VCaP (cell line): ENCODE measurements around the gene GH1.
"Not testable (repeated sequence)": the region's sequence is repeated elsewhere in the genome, so short reads cannot be mapped to it uniquely, and the experiment has no call there.

Experiments used
- H3K27ac ChIP-seq: fragments of 450-650 bp; 2 replicates; pipeline ENCODE4 v1.5.1; 2017
- TF ChIP-seq, protein P1 (sequence below): fragments of 450-650 bp; conservative IDR thresholded peaks from 2 replicates; pipeline ENCODE4 v1.5.1; 2017; ENCODE audit warnings: mild to moderate bottlenecking, moderate library complexity

Gene GH1

DNA sequence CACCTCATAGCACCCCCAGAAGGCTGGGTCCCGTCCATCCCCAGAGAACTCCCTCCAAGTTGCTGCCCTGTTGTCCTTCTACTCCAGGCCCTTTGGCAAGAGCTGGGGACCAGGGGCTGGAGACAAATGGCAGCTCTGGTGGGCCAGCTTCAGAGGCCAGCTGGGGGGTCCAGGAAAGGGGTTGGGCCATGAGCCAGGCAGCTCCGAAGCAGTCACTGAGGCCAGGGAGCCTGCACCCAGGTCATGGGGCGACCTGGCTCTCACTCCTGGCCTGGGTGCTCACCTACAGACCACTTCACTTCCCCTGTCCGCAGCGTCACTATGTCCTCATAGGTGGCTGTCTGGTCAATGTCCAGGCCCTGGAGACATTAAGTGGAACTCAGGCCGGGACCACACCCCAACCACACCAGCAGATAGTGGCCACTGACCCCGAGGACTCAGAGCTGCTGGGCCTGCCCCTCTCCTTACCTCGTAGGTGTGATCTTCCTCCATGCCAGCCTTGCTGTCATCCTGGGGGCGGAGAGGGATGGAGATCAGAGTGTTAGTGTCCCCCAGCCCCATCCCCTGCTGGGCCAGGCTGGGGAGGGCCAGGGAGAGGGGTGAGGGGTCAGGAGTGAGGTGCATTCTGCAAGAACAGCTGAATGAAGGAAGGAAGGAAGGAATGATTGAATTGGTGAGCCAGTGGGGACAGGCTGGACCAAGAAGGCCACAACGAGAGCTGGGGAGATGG, 10.5 kb upstream of the GH1 start:
- TF ChIP-seq, protein P1, sequence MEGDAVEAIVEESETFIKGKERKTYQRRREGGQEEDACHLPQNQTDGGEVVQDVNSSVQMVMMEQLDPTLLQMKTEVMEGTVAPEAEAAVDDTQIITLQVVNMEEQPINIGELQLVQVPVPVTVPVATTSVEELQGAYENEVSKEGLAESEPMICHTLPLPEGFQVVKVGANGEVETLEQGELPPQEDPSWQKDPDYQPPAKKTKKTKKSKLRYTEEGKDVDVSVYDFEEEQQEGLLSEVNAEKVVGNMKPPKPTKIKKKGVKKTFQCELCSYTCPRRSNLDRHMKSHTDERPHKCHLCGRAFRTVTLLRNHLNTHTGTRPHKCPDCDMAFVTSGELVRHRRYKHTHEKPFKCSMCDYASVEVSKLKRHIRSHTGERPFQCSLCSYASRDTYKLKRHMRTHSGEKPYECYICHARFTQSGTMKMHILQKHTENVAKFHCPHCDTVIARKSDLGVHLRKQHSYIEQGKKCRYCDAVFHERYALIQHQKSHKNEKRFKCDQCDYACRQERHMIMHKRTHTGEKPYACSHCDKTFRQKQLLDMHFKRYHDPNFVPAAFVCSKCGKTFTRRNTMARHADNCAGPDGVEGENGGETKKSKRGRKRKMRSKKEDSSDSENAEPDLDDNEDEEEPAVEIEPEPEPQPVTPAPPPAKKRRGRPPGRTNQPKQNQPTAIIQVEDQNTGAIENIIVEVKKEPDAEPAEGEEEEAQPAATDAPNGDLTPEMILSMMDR: no peak
- H3K27ac ChIP-seq: no peak overlapping the region

GRCh38 chr17:63928172-63928666, 9.6 kb upstream of the GH1 start:
- TF ChIP-seq, protein P1: no peak
- H3K27ac ChIP-seq: no peak overlapping the region

DNA sequence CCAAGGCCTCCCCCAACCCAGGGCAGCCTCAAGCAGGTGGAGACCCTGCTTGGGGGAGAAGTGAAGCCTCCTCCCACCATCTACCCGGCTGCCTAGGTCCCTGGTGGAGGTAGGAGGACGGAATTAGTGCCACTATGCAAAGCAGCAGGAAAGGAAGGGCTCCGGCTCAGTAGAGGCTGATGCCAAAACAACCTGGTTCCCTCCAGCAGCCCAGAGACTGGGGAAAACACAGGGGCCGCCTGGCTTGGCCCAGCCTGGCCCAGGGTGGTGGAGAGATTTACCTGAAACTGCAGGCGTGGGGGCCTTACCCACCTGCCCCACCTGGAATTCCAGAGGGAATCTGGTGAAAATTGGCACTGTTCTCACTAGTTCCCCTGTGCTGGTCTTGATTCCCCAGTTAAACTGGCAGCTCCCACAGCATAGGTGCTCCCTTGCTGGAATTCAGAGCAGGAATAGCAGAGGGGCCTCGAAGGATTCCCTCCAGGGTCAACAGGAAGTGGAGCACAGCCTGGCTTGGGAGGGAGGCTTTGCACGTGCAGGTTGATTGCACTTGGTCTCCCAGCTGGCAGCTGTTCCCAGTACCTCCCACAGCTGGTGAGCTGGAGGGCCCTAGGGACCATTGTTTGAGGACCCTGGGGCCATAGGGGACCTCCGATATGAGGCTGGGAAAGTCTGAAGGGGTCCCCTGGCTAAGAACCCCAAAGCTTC, 9.0 kb upstream of the GH1 start:
- TF ChIP-seq, protein P1: no peak
- no peak overlapping the region for H3K27ac ChIP-seq

DNA sequence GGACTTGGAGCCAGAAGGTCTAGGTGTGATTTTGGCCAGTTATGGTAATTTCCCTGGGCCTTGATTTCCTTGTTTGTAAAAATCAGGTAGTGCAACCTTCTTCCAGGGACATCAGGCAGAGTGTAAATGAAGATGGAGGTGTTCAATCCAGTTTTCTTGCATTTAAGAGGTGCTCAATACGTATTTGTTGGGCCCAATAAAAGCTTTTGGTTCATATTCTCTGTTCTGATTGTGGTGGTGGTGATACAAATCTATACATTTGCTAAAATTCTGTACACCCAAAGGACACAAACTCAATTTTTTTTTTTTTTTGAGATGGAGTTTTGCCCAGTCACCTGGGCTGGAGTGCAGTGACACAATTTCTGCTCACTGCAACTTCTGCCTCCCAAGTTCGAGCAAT, 7.5 kb upstream of the GH1 start:
- TF ChIP-seq, protein P1: no peak

DNA sequence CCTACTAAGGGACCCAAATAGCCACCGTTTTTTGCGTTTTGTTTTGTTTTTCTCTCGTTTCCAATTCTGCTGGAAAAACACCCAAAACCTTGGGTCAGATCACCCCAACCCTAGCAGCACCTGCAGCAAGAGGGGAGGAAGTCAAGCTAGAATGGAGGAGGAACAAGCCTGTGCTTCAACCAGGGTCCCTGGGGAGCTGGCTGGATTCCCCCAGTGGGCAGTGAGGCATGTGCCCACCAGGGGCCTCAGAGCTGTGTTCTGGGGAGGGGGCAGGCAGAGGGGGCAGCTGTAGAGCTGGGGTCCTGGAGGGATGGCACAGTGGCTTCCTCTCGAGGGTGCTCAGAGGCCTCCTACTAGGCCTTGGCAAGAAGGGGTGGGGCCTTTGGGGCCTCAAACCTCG, 7.0 kb upstream of the GH1 start:
- H3K27ac ChIP-seq: no peak overlapping the region
- TF ChIP-seq, protein P1: no peak

More for the DNA sequence above, 7.5 kb upstream of the GH1 start:
- H3K27ac ChIP-seq: no peak overlapping the region

DNA sequence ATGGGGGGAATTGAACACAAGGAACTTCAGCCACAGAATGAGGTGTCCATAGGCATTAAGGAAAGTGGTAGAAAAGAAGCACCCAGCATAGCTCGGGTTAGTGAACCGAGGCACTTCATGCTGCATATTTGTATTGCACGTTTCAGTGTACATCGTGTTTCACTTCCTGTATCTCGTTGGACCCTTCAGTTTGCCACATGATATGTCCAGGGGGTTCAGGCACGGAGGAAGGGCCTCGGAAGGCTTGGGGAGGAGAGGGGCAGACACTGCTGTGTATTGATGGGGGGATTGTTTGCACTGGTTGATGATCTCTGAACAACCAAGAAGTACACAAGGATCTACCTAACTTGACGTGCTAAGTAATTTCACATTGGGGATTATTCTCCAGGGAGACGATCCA, 3.8 kb upstream of the GH1 start:
- not testable (repeated sequence) for H3K27ac ChIP-seq

DNA sequence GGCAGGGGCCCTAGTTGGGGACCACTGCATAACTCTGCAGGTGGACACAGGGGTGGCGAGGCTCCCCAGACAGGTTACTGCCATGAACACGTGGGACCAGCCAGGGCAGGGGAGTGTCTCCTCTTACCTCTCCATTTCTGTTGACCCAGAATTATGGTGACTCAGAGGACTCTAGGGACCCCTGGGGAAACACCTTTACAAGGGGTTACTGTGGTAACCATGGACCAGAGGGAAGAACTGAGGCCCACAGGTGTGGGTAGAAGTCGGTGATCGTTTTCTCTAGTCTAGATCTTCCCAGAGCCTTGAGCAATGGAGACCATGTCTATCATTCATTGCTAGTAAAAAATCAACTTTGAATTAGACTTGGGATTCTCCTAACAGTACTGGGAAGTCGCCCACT, 2.1 kb upstream of the GH1 start:
- H3K27ac ChIP-seq: not testable (repeated sequence)

DNA sequence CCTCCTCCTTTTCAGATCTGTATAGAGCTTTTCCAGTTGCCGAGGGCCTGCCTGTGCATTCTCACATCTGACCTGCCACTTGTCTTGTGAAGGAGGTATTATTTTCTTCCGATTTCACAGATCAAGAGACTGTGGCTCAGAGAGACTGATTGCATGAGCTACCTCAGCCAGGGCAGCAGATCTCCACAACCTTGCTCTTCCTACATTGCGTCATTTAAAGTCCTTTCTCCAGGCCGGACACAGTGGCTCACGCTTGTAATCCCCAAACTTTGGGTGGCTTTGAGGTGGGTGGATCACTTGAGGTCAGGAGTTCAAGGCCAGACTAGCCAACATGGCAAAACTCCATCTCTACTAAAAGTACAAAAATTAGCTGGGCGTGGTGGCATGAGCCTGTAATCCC, 1.4 kb upstream of the GH1 start:
- not testable (repeated sequence) for H3K27ac ChIP-seq

- TF ChIP-seq, protein P1: peak; percentile 82
- no peak overlapping the region for H3K27ac ChIP-seq
Observed at GRCh38 chr17:63919311-63919723, 678 bp upstream of the GH1 start.
